NB4 (cell line): ENCODE results near the gene YWHAE.

ENCODE experiments used
- DNase-seq: peaks from one replicate; pipeline ENCODE4 v3.0.0; 2010; ENCODE audit warnings: low read depth
- H3K4me3 ChIP-seq: one replicate; pipeline ENCODE4 v1.5.1; 2011; ENCODE audit warnings: mild to moderate bottlenecking, low read depth, low read length, moderate library complexity
- MAX ChIP-seq: IDR thresholded peaks from 2 replicates; pipeline ENCODE4 v1.6.1; 2011; ENCODE audit warnings: low read depth, low read length
- MYC ChIP-seq: IDR thresholded peaks from 2 replicates; pipeline ENCODE4 v1.6.1; 2011; ENCODE audit warnings: low read depth, low read length
- POLR2A ChIP-seq: IDR thresholded peaks from 2 replicates; pipeline ENCODE4 v1.6.1; 2011; ENCODE audit warnings: mild to moderate bottlenecking; ENCODE audit not compliant: insufficient read length; ENCODE audit errors: extremely low read depth
- TF ChIP-seq, protein P1 (sequence below): IDR thresholded peaks from one replicate; pipeline ENCODE4 v1.5.1; 2012; ENCODE audit warnings: low read depth, low read length

Gene YWHAE

DNA sequence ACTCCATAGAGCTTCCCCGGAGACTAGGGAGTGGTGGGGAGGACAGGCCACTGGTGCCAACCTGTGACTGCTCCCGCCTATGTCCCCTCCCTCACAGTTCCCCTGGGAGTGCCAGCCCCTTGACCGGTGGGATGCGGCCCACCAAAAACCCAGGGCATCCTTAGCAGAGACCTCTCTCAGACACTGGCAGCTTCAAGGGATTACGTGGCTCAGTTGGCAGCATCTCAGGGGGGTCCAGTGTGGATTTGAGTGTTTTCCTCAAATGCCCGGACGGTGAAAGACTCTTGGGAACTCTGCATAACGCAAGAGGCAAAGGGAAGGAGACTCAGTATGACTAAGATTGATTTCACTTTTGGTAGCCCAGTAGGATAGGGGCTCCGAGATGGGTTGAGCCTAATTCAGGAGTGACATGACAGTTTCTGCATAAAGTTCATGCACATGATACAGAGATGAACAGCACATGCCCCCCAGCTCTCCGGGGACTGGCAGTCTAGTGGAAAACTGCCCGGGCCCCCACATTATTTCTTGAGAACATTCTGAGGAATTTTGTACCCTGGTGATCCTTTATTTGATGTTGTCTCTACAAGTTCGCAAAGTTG lies 70.2 kb downstream of the YWHAE start:
- H3K4me3 ChIP-seq, result no peak overlapping the region
- DNase-seq, result no peak
- TF ChIP-seq POLR2A, result no peak
- TF ChIP-seq MYC, result no peak
- TF ChIP-seq MAX, result no peak
- TF ChIP-seq, protein P1, sequence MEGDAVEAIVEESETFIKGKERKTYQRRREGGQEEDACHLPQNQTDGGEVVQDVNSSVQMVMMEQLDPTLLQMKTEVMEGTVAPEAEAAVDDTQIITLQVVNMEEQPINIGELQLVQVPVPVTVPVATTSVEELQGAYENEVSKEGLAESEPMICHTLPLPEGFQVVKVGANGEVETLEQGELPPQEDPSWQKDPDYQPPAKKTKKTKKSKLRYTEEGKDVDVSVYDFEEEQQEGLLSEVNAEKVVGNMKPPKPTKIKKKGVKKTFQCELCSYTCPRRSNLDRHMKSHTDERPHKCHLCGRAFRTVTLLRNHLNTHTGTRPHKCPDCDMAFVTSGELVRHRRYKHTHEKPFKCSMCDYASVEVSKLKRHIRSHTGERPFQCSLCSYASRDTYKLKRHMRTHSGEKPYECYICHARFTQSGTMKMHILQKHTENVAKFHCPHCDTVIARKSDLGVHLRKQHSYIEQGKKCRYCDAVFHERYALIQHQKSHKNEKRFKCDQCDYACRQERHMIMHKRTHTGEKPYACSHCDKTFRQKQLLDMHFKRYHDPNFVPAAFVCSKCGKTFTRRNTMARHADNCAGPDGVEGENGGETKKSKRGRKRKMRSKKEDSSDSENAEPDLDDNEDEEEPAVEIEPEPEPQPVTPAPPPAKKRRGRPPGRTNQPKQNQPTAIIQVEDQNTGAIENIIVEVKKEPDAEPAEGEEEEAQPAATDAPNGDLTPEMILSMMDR, result no peak

- no peak for DNase-seq
- TF ChIP-seq MYC (no peak), POLR2A (no peak), MAX (no peak)
- TF ChIP-seq, protein P1, result no peak
- no peak overlapping the region for H3K4me3 ChIP-seq
These were observed 71.6 kb downstream of the YWHAE start for GRCh38 chr17:1328437-1328836.

DNA sequence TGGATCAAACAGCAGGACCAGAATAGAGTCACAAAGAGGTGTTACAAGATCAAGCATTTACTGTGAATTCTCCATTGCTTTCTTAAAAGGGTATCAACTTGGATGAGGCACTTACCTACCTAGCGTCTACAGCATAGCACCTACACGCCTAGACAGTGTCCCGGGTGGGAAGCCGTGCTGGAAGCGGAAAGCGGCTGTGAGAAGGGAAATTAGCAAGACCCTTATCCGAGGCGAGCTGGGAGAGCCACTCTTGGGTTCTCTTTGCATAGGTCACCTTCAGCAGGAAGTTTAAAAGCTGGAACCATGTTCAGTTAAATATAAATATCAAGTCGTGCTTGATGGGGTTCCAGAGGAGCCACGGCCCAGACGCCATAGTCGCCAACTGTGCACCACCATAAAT lies 74.3 kb downstream of the YWHAE start:
- H3K4me3 ChIP-seq, result no peak overlapping the region
- DNase-seq, result no peak
- TF ChIP-seq MYC (no peak), POLR2A (no peak), MAX (no peak)
- TF ChIP-seq, protein P1, result no peak

- H3K4me3 ChIP-seq, result no peak overlapping the region
- TF ChIP-seq MYC, result no peak
- no peak for TF ChIP-seq MAX
- TF ChIP-seq, protein P1, result no peak
- TF ChIP-seq POLR2A, result no peak
- DNase-seq, result no peak
These were observed 75.7 kb downstream of the YWHAE start for GRCh38 chr17:1324201-1324771.

- peak; percentile 22 for DNase-seq
- no peak for TF ChIP-seq MAX
- TF ChIP-seq POLR2A, result no peak
- TF ChIP-seq, protein P1, result no peak
- no peak for TF ChIP-seq MYC
These were observed 76.7 kb downstream of the YWHAE start for GRCh38 chr17:1323336-1323735.

More at GRCh38 chr17:1323336-1323735, 76.7 kb downstream of the YWHAE start:
- no peak overlapping the region for H3K4me3 ChIP-seq
